ENCODE measurements around the gene CLK1.
"Not testable (repeated sequence)": the region's sequence is repeated elsewhere in the genome, so short reads cannot be mapped to it uniquely, and the experiment has no call there.

The CLK1 gene

GRCh38 chr2:200820573-200821234 lies 43.8 kb downstream of the CLK1 start:
- Histone ChIP-seq H4K8ac (ENCODE audit: low read depth, low read length) (no peak overlapping the region), H3K4me3 (ENCODE audit: low read length in 2 of 2) (no peak overlapping the region), H3K4ac (ENCODE audit: low read length) (no peak overlapping the region), H3K4me2 (ENCODE audit: insufficient read depth, low read length, poor library complexity, severe bottlenecking) (no peak overlapping the region), H3K14ac (ENCODE audit: low read length) (no peak overlapping the region), H3K9ac (ENCODE audit: low read depth, low read length, poor library complexity) (no peak overlapping the region), H4K91ac (ENCODE audit: low read depth, low read length, poor library complexity) (no peak overlapping the region), H2AFZ (ENCODE audit: low read length) (no peak overlapping the region), H3K79me1 (ENCODE audit: low read depth, low read length) (peaks cover 4% of the 10 kb centered on the region), H3K36me3 (replicated peaks in 1 of 2; ENCODE audit: control insufficient read depth in 2 of 2, insufficient read depth in 2 of 2, low read length in 2 of 2) (peaks cover 34 to 78% of the 10 kb centered on the region in 2 donors), H2BK15ac (ENCODE audit: low read length) (no peak overlapping the region), H2BK12ac (ENCODE audit: low read length) (no peak overlapping the region), H3K18ac (ENCODE audit: low read length) (no peak overlapping the region), H3K27me3 (ENCODE audit: control insufficient read depth in 3 of 3, insufficient read depth in 3 of 3, low read depth in 1 of 3, low read length in 3 of 3) (no peaks in the 10 kb centered on the region), H3K27ac (replicated peaks; ENCODE audit: low read length) (no peak overlapping the region), H3K9me3 (replicated peaks in 1 of 2; ENCODE audit: control insufficient read depth in 2 of 2, insufficient read depth in 1 of 2, low read depth in 1 of 2, low read length in 2 of 2) (no peaks in the 10 kb centered on the region), H2BK120ac (ENCODE audit: low read depth, low read length) (no peak overlapping the region), H2BK5ac (ENCODE audit: low read length) (no peak overlapping the region), H3K4me1 (ENCODE audit: control insufficient read depth in 2 of 2, insufficient read depth in 1 of 2, low read depth in 1 of 2, low read length in 2 of 2) (no peaks in the 10 kb centered on the region), H2AK5ac (ENCODE audit: low read depth, low read length) (no peak overlapping the region), H3K23ac (ENCODE audit: low read depth, low read length, poor library complexity) (no peak overlapping the region)
- no CpG with 5 or more reads among the region's 5 CpGs for WGBS, 2 donors (ENCODE audit: extremely low coverage in 2 of 2, insufficient read length in 2 of 2, insufficient replicate concordance in 1 of 2)
- no peak for DNase-seq (ENCODE audit: low spot score)

GRCh38 chr2:200818732-200819131 lies 45.7 kb downstream of the CLK1 start:
- peaks cover 45 to 84% of the 10 kb centered on the region in 2 donors for H3K36me3 ChIP-seq (replicated peaks in 1 of 2; ENCODE audit: control insufficient read depth in 2 of 2, insufficient read depth in 2 of 2, low read length in 2 of 2)
- H4K8ac ChIP-seq (ENCODE audit: low read depth, low read length); H3K4me1 ChIP-seq (ENCODE audit: control insufficient read depth in 2 of 2, insufficient read depth in 1 of 2, low read depth in 1 of 2, low read length in 2 of 2); H3K9me3 ChIP-seq (replicated peaks in 1 of 2; ENCODE audit: control insufficient read depth in 2 of 2, insufficient read depth in 1 of 2, low read depth in 1 of 2, low read length in 2 of 2); H3K9ac ChIP-seq (ENCODE audit: low read depth, low read length, poor library complexity); H3K23ac ChIP-seq (ENCODE audit: low read depth, low read length, poor library complexity); H2AFZ ChIP-seq (ENCODE audit: low read length); H2AK5ac ChIP-seq (ENCODE audit: low read depth, low read length); H3K4ac ChIP-seq (ENCODE audit: low read length); H2BK120ac ChIP-seq (ENCODE audit: low read depth, low read length); H3K27me3 ChIP-seq (ENCODE audit: control insufficient read depth in 3 of 3, insufficient read depth in 3 of 3, low read depth in 1 of 3, low read length in 3 of 3); H2BK5ac ChIP-seq (ENCODE audit: low read length); H2BK15ac ChIP-seq (ENCODE audit: low read length); H3K18ac ChIP-seq (ENCODE audit: low read length); H3K14ac ChIP-seq (ENCODE audit: low read length); H4K91ac ChIP-seq (ENCODE audit: low read depth, low read length, poor library complexity); DNase-seq (ENCODE audit: low spot score); H2BK12ac ChIP-seq (ENCODE audit: low read length); H3K4me3 ChIP-seq (ENCODE audit: low read length in 2 of 2); H3K27ac ChIP-seq (replicated peaks; ENCODE audit: low read length); H3K4me2 ChIP-seq (ENCODE audit: insufficient read depth, low read length, poor library complexity, severe bottlenecking); H3K79me1 ChIP-seq (ENCODE audit: low read depth, low read length): not testable (repeated sequence)
- no CpG with 5 or more reads among the region's 3 CpGs for WGBS, 2 donors (ENCODE audit: extremely low coverage in 2 of 2, insufficient read length in 2 of 2, insufficient replicate concordance in 1 of 2)

- H2AFZ ChIP-seq (ENCODE audit: low read length): no peak overlapping the region
- peaks cover 2% of the 10 kb centered on the region for H3K79me1 ChIP-seq (ENCODE audit: low read depth, low read length)
- no peak overlapping the region for H3K14ac ChIP-seq (ENCODE audit: low read length)
- no peak overlapping the region for H3K27ac ChIP-seq (replicated peaks; ENCODE audit: low read length)
- H4K8ac ChIP-seq (ENCODE audit: low read depth, low read length): no peak overlapping the region
- no peak overlapping the region for H3K4me2 ChIP-seq (ENCODE audit: insufficient read depth, low read length, poor library complexity, severe bottlenecking)
- no peak overlapping the region for H3K18ac ChIP-seq (ENCODE audit: low read length)
- no peak overlapping the region for H2AK5ac ChIP-seq (ENCODE audit: low read depth, low read length)
- H3K4me3 ChIP-seq (ENCODE audit: low read length in 2 of 2): no peak overlapping the region
- no peak overlapping the region for H2BK15ac ChIP-seq (ENCODE audit: low read length)
- H3K9ac ChIP-seq (ENCODE audit: low read depth, low read length, poor library complexity): no peak overlapping the region
- H3K23ac ChIP-seq (ENCODE audit: low read depth, low read length, poor library complexity): no peak overlapping the region
- no peak overlapping the region for H3K4ac ChIP-seq (ENCODE audit: low read length)
- H3K4me1 ChIP-seq (ENCODE audit: control insufficient read depth in 2 of 2, insufficient read depth in 1 of 2, low read depth in 1 of 2, low read length in 2 of 2): peaks cover 4 to 10% of the 10 kb centered on the region in 2 donors
- peaks cover 31 to 71% of the 10 kb centered on the region in 2 donors for H3K36me3 ChIP-seq (replicated peaks in 1 of 2; ENCODE audit: control insufficient read depth in 2 of 2, insufficient read depth in 2 of 2, low read length in 2 of 2)
- no CpG with 5 or more reads among the region's 1 CpG for WGBS, 2 donors (ENCODE audit: extremely low coverage in 2 of 2, insufficient read length in 2 of 2, insufficient replicate concordance in 1 of 2)
- no peak overlapping the region for H4K91ac ChIP-seq (ENCODE audit: low read depth, low read length, poor library complexity)
- no peak for DNase-seq (ENCODE audit: low spot score)
- no peak overlapping the region for H2BK120ac ChIP-seq (ENCODE audit: low read depth, low read length)
- no peak overlapping the region for H2BK5ac ChIP-seq (ENCODE audit: low read length)
- no peak overlapping the region for H2BK12ac ChIP-seq (ENCODE audit: low read length)
- H3K27me3 ChIP-seq (ENCODE audit: control insufficient read depth in 3 of 3, insufficient read depth in 3 of 3, low read depth in 1 of 3, low read length in 3 of 3): no peaks in the 10 kb centered on the region
- no peaks in the 10 kb centered on the region for H3K9me3 ChIP-seq (replicated peaks in 1 of 2; ENCODE audit: control insufficient read depth in 2 of 2, insufficient read depth in 1 of 2, low read depth in 1 of 2, low read length in 2 of 2)
These were observed 49.5 kb downstream of the CLK1 start for GRCh38 chr2:200814917-200815316.

GRCh38 chr2:200814276-200814815 lies 50.1 kb downstream of the CLK1 start:
- Histone ChIP-seq H2AFZ (ENCODE audit: low read length) (no peak overlapping the region), H3K9me3 (replicated peaks in 1 of 2; ENCODE audit: control insufficient read depth in 2 of 2, insufficient read depth in 1 of 2, low read depth in 1 of 2, low read length in 2 of 2) (no peaks in the 10 kb centered on the region), H3K4me3 (ENCODE audit: low read length in 2 of 2) (no peak overlapping the region), H3K27ac (replicated peaks; ENCODE audit: low read length) (no peak overlapping the region), H3K4me1 (ENCODE audit: control insufficient read depth in 2 of 2, insufficient read depth in 1 of 2, low read depth in 1 of 2, low read length in 2 of 2) (peaks cover 4 to 10% of the 10 kb centered on the region in 2 donors), H3K4me2 (ENCODE audit: insufficient read depth, low read length, poor library complexity, severe bottlenecking) (no peak overlapping the region), H3K9ac (ENCODE audit: low read depth, low read length, poor library complexity) (no peak overlapping the region), H3K27me3 (ENCODE audit: control insufficient read depth in 3 of 3, insufficient read depth in 3 of 3, low read depth in 1 of 3, low read length in 3 of 3) (no peaks in the 10 kb centered on the region), H3K79me1 (ENCODE audit: low read depth, low read length) (peaks cover 2% of the 10 kb centered on the region), H2AK5ac (ENCODE audit: low read depth, low read length) (no peak overlapping the region), H3K4ac (ENCODE audit: low read length) (no peak overlapping the region), H3K23ac (ENCODE audit: low read depth, low read length, poor library complexity) (no peak overlapping the region), H4K8ac (ENCODE audit: low read depth, low read length) (no peak overlapping the region), H4K91ac (ENCODE audit: low read depth, low read length, poor library complexity) (no peak overlapping the region), H3K14ac (ENCODE audit: low read length) (no peak overlapping the region), H2BK120ac (ENCODE audit: low read depth, low read length) (no peak overlapping the region), H2BK12ac (ENCODE audit: low read length) (no peak overlapping the region), H2BK5ac (ENCODE audit: low read length) (no peak overlapping the region), H2BK15ac (ENCODE audit: low read length) (no peak overlapping the region), H3K36me3 (replicated peaks in 1 of 2; ENCODE audit: control insufficient read depth in 2 of 2, insufficient read depth in 2 of 2, low read length in 2 of 2) (peaks cover 31 to 65% of the 10 kb centered on the region in 2 donors), H3K18ac (ENCODE audit: low read length) (no peak overlapping the region)
- no CpG with 5 or more reads among the region's 3 CpGs for WGBS, 2 donors (ENCODE audit: extremely low coverage in 2 of 2, insufficient read length in 2 of 2, insufficient replicate concordance in 1 of 2)
- DNase-seq (ENCODE audit: low spot score): no peak
